GM19239 (cell line): Measurements from ENCODE around the gene GRIK4.
A peak's percentile ranks its signal among the peaks of the same experiment; 100 is the strongest.
"Not testable (repeated sequence)": the region's sequence is repeated elsewhere in the genome, so short reads cannot be mapped to it uniquely, and the experiment has no call there.

Experiments
- DNase-seq: peaks from one replicate; pipeline ENCODE4 v3.0.0; 2011; ENCODE audit warnings: low spot score; ENCODE audit not compliant: insufficient read length
- FAIRE-seq: peaks from 2 replicates; lab custom pipeline; 2011; peaks lifted over from hg19 to GRCh38; lab: Jason Lieb, UNC

Gene GRIK4

DNA sequence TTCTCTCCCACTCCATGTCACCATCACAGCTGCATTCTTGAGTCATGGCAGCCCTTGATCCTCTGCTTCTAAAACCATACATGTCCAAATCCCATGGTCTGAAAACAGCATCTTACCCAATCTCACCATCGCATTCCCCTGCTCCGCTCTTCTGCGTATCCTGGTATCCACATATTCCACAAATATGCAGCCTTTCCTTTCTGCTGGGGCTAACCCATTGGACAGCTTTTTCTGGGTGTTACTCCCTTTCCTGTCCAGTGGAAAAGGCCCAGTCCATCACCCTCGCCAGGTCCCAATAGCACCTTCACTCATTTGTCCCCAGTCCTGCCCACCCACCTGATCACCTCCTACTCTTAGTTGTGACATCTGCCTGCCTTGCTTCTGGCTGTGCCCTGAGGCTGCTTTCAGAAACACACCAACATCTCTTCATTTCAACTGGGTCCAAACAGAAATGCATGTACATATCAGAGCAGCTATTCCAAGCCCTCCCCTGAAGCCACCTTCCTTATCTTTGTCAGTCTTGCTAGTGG lies 274.7 kb downstream of the GRIK4 start:
- DNase-seq = no peak
- FAIRE-seq = no peak

DNA sequence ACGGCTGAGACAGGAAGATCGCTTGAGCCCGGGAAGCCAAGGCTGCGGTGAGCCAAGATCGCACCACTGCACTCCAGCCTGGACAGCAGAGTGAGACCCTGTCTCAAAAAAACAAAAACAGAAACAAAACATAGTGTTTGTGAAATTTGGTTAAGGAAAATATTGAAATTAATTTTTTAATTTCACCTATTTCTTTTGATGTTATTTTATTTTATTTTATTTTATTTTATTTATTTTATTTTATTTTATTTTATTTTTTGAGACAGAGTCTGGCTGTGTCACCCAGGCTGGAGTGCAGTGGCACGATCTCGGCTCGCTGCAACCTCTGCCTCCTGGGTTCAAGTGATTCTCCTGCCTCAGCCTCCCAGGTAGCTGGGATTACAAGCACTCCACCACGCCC lies 275.7 kb downstream of the GRIK4 start:
- FAIRE-seq = not testable (repeated sequence)

DNA sequence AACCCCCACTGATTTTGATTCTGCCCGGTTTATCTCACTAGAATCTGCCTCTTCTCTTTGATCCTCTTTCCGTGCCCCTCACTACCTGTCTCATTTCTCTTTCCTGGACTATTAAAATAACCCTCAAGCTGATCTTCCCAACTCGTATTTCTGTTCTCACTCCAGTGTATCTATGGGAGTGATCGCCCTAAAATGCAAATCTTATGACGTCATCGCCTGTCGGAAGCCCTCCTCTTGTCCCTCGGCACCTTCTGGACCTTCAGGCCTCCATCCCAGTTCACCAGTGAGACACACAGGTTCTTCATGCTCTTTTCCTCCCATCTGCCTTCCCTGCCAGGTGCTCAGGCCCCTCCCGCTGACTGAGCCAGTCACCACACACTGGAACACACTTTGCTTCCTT lies 277.8 kb downstream of the GRIK4 start:
- DNase-seq (no peak), FAIRE-seq (no peak)

More for the DNA sequence above, 275.7 kb downstream of the GRIK4 start:
- DNase-seq = not testable (repeated sequence)

DNA sequence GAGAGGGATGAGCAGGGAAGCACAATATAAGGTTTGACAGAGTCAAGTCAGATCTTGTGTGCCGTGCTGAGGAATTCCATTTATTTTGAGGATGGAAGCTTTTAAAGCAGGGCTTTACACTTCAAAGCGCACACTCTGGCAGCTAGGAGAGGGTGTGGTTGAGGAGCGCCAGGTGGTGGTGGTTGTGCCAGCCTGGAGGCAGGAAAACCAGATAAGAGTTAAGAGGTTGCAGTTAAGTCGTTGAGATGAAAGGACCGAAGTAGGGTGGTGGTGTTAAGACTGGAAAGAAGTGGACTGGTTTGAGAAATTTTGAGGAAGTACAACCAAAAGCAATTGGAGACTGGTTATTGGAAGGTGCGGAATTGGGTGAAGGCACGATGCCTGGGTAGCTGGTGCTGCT lies 280.8 kb downstream of the GRIK4 start:
- no peak for FAIRE-seq

DNA sequence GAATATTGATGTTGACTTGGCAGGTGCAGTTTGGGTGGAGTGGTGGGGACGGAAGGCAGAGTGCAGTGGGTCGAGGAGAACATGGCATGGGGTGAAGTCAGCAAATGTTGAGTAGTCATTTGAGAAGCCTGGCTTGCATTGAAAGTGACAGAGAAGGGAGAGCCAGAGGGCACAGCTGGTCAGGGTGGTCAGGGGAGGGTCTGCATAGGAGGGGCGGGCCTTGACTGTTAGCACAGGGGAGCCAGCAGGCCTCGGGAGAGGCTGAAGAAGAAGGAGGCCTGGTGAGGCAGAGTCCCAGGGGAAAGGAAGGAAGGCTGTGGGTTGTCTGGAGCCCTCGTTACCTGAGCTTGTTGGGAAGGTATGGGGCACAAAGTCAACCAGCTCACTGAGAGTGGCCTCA lies 281.6 kb downstream of the GRIK4 start:
- no peak for FAIRE-seq
- no peak for DNase-seq

More for the DNA sequence above, 280.8 kb downstream of the GRIK4 start:
- no peak for DNase-seq

DNA sequence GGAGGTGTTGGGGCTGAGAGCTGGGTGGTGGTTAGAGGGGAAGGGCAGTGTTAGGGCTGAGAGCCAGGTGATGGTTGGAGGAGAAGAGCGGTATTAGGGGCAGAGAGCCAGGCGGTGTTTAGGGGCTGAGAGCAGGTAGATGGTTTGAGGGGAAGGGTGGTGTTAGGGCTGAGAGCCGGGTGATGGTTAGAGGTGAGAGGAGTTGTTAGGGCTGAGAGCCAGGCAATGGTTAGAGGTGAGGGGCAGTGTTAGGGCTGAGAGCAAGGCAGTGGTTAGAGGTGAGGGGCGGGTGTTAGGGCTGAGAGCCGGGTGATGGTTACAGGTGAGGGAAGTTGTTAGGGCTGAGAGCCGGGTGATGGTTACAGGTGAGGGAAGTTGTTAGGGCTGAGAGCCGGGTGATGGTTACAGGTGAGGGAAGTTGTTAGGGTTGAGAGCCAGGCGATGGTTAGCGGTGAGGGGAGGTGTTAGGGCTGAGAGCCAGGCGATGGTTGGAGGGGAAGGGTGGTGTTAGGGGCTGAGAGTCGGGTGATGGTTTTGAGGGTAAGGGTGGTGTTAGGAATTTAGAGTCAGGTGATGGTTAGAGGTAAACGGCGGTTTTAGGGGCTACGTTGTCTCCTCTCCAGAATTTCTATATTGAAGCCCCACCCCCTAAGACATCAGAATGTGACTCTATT lies 282.4 kb downstream of the GRIK4 start:
- no peak for FAIRE-seq
- DNase-seq = no peak

DNA sequence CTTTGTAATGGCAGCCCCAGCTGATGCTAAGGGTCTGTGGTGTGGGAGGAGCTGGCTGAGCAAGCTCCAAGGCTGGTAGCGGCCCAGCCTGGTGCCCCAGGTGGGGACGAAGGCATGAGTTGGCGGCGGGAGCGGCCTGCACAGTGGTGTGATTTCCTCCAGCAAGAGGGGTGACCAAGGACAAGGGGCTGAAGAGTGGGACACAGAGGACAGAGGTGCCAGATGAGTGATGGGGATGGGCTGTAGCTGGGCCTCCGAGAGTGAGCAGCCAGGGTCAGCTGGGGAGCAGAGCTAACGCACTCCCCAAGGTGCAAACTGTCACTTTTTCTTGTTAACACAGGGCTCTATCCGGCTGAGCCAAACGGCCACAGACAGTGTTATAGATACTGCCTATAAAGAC lies 283.2 kb downstream of the GRIK4 start:
- FAIRE-seq (no peak), DNase-seq (no peak)

DNA sequence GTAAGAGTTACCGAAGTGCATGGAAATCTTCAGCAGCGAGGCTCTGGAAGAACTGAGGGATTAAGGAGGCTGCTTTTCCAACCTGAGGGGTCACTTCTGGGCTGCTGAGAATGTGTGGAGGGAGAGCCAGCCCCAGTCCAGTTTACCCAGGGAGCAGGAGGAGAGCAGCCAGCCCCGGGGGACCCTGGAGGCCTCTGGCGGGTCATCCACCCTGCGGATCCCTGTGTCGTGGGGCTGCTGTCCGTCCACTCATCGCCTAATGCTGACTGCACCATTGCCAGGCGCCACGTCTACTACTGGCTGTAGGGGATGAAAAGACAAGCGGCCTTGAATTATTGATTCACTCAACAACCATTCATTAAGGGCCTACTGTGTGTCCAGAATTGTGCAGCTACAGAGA lies 283.6 kb downstream of the GRIK4 start:
- FAIRE-seq = no peak
- DNase-seq = no peak

DNA sequence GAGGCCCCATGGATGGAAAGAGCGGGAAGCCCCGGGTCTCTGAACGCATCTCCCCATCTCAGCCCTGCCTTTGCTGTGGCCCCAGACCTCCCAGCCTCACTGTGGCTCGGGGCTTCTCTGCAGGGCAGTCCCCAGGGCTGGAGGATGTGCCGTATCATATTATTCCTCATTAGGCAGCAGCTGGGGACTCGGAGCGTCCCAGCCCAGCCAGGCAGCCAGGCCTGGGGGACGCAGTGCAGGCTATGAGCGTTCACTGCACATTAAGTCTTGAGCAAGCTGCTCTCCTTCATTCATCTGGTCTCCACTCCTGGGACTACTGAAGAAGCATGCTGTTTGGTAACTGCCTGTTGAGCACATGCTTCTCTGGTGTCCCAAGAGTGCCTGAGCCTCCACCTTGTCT lies 285.6 kb downstream of the GRIK4 start:
- FAIRE-seq = no peak
- no peak for DNase-seq

DNA sequence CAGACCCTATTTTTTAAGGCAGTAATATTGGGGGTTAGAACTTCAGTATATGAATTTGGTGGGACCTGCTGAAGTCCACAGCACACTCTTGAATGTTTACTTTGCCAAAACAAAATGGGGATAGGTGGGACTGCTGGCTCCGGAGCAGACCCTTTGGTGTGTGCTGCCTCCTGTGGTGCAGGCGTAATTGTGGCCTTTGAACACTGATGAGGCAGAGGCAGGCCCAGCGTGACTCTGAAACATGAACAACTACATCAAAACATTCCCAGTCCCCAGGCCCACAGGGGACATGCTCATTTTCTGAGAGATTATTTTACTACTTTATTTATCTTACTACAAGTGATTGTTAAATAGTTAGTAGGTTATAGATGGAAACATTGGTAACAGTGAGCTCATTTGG lies 287.3 kb downstream of the GRIK4 start:
- no peak for FAIRE-seq
- DNase-seq = no peak

DNA sequence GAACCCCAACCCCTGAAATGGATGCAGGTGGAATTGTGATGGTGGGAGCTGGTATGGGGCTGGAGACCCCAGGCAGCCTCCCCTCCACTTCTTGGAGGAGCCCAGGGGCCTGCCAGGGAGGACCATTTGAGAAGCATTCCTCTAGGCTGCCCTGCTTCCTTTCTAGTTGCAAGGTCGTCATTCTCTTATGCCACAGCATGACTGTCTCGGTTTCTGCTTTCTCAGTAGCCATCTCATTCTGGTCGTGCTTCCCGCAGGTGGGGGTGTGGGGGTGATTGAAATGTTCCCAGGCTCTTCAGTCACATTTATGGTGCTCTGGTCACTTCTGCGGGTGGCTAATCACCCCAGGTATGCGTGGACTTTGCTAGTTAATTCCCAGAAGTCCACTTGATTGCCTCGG lies 288.7 kb downstream of the GRIK4 start:
- FAIRE-seq (no peak), DNase-seq (no peak)

DNA sequence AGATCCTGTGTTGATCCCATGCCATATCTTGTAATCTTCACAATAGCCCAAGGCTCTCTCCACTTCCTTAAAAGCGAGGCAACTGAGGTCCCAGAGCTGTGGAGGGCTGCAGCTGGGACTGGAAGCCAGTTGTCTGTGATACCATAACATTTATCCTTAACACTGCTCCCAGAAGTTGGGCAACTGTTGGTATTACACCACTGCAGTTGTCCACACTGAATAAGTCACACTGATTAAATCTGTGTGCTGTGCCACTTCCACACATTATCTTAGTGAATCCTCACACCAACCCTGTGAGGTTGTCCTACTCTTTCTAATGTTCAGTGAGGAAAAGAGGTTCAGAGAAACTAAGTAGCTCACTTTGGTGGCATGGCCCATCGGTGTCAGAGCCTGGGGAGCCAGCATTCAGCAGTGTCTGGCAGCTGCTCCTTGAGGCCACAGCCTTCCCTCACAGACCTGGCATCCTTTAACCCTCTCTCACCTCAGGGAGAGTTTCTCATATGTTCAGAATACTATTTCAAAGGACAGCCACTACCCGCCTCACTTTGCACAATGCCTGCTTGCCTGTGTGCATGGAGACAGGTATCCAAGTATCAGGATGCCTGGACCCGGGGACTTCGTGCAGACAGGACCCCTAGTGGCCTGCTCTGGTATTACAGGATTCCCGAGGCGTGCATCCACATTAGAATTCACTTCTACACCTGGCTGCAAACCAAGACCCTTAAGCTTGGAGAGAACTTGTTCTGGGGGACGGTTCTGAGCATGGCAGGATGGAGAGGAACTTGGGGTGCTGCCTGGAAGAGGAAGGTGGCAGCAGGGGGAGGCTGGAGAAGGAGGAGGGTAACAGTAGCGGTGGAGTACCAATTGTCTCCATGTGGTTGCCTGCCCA lies 290.5 kb downstream of the GRIK4 start:
- DNase-seq (peak; percentile 52), FAIRE-seq (peak; percentile 90)

DNA sequence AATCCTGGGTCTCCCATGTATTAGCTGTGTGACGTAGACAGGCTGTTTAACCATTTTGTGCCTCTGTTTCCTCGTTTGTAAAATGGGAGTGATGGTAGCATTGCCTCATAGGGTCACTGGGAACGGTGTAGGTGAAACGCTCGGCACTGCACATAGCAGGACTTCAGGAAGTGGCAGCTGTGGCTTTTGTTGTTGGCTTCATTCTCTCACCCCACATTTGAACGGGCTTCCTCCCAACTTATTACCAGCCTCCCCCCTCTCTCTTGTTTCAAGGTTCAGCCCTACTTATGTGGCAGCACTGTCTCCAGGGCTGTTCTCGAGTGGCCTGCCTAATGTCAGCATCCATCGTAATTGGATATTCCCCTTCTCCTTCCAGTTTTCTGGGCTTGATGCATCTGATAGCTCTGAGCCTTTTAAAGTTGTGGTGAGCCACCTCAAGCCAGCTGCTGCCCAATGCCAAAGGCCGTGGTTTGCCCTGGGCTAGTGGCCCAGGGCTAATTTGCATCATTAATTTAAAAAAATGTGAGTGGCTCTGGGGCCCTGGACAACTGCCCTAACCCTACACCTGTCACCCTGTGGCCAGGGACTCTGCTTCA lies 294.5 kb downstream of the GRIK4 start:
- FAIRE-seq = peak; percentile 64
- peak; percentile 36 for DNase-seq

DNA sequence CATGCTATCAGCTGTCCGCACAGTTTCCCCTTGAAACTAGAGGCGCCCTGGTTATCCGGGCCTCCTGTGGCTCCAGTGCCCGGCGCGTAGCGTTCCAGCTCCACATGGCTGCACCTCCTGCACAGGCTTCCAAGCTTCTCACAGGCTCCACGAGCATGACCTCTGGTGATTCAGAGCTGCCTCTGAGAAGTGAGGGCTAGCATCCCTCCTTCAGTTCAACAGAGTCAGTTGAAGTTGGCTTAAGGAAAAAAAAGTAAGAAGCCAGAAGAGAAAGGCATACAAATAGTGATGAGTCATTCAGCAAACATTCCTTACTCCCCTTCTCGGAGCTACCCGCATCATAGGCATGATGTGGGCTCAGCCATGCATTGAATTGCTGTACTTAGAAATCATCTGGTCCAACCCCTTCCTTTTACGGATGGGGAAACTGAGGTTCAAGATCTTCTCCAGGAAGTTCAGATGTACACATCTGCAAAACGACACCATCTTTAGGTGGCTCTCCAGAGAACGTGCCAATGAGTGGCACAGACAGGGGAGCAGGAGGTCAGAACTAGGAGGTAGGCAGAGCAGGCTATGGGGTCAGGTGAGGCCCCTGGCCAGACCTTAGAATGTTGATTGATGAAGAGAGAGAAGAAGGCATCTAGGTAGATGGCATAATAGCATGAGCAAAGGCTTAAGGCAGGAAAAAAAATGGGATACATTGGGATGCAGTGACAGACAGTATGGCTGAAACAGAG lies 296.0 kb downstream of the GRIK4 start:
- DNase-seq = no peak
- FAIRE-seq = no peak

DNA sequence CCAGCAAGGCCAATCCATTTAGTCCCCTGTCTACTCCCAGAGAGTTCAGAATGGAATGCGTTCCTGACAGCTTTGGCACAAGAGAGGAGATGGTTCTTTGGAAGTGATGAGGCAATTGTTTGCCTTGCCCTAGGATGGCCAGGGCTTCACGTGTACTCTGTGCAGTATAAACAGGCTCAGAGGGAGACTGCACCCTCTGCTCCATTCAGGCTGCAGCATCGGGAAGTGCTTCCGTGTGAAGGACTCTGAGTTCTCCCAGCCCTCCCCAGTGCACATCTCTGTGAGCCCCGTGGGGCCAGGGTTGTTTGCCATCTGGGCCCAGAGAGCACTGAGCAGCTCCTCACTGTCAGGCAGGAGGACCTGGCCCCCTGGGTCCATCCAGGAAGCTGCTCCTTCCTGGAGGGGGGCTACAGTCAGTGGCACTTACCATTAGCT lies 297.1 kb downstream of the GRIK4 start:
- no peak for DNase-seq
- FAIRE-seq = no peak

DNA sequence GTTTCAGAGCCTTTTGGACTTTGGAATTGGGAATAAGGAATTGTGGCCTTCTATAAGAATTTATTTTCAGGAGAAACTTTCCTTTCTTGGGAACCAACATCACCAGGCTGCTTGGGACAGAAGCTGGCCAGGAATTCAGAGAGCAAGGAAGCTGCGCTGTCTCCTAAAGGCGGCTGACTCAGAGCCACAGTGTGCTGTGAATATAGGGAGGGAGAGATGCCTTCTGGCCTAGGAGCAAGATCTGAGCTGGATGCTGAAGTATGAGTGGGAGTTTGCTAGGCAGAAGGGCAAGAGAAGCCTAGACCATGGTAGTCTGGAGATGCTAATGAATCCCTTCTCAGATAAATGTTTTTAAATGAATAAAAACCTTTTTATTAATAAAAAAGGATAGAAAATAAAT lies 298.7 kb downstream of the GRIK4 start:
- DNase-seq (no peak), FAIRE-seq (no peak)

DNA sequence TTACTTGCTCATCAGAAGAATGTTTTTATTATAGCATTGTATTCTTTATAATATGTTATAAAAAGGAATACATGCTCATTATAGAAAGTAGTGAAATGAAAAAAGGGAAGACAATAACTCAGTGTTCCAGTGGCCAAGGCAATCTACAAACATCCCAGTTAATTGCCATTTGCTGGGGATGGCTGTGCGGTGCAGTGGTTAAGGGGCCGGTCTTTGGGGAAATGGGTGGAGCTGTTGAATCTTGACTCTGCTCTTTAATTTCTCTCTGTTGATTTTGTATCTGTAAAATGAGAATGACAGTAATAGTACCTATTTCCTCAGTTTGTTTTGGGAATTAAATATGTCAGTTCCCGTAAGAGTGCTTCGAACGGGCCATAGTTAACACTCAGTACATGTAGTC lies 299.7 kb downstream of the GRIK4 start:
- DNase-seq (no peak), FAIRE-seq (no peak)

DNA sequence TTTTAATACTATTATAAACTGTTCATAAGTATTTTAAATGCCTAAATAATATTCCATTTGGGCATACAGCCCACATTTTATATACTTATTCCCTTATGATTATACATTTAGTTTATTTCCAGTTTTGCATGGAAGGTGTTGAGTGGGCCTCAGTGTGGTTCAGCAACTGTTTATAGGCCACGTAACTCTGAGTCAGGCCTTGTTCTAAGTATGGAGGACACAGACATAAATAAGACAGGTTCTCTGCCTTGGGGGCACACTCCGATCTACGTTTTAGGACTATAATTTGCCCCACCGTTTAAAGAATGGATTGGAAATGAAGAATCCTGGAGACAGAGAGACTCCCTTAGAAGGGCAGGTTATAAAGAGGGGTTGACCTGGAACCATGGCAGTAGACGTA lies 300.2 kb downstream of the GRIK4 start:
- no peak for FAIRE-seq
- DNase-seq = no peak

DNA sequence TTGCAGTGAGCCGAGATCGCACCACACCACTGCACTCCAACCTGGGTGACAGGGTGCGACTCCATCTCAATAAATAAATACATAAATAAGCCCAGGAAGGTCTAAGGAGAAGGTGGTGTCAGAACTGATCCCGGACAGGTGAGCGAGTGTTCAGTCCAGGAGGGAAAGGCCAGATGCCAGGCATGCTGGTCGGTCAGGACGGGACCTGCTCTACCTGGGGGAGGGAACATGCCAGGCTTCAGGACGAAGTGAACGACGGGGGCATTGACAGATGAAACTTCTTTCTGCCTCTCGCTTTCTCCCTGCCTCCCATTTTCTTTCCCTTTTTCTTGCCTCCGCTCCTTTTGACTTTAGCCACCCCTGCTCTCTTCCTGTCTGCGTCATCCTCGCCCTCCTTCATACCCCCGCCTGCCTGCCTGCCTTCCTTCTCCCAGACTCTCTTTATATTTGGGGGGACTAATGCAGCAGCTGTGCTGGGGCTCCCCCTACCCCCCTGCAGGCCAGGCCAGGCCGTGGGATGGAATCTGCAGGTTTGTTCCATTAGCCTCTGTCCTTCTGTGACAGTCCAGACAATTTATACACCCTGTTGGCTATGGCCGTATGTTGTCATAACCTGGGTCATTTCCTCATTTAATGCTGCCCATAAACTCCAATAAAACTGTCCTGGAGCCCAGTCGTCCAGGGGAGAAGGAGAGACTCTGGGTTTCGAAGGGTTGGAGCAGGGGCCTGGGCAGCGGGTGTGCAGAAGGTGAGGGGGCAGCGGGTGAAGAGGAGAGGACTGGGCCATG lies 303.2 kb downstream of the GRIK4 start:
- FAIRE-seq (no peak), DNase-seq (no peak)
